Liver (tissue), 3 donors: Measurements from ENCODE around the gene RAD51B.

Experiments used
- EGR1 ChIP-seq, 2 donors: IDR thresholded peaks; 2 replicates each; pipeline ENCODE4 v1.6.1; 2016 to 2018; ENCODE audit warnings: antibody characterized with exemption in 2 of 2, low read depth in 2 of 2
- FOXA1 ChIP-seq: IDR thresholded peaks from 2 replicates; pipeline ENCODE4 v1.6.1; 2016; ENCODE audit warnings: antibody characterized with exemption
- FOXA2 ChIP-seq: IDR thresholded peaks from 2 replicates; pipeline ENCODE4 v1.6.1; 2016; ENCODE audit warnings: antibody characterized with exemption
- GABPA ChIP-seq, 2 donors: IDR thresholded peaks in 1 of 2; conservative IDR thresholded peaks in 1 of 2; 2 replicates each; pipeline ENCODE4 v1.6.1; 2016; ENCODE audit warnings: antibody characterized with exemption in 2 of 2, mild to moderate bottlenecking in 1 of 2, moderate library complexity in 1 of 2
- HNF4G ChIP-seq: IDR thresholded peaks from 2 replicates; pipeline ENCODE4 v1.6.1; 2016; ENCODE audit warnings: antibody characterized with exemption
- JUND ChIP-seq, 2 donors: IDR thresholded peaks; 2 replicates each; pipeline ENCODE4 v1.6.1; 2016; ENCODE audit warnings: antibody characterized with exemption in 2 of 2
- RAD21 ChIP-seq, 2 donors: IDR thresholded peaks; 2 replicates each; pipeline ENCODE4 v1.6.1; 2016; ENCODE audit warnings: antibody characterized with exemption in 2 of 2, mild to moderate bottlenecking in 2 of 2
- SP1 ChIP-seq: IDR thresholded peaks from 2 replicates; pipeline ENCODE4 v1.6.1; 2018; ENCODE audit warnings: antibody characterized with exemption, mild to moderate bottlenecking
- TAF1 ChIP-seq: conservative IDR thresholded peaks from 2 replicates; pipeline ENCODE4 v1.6.1; 2016; ENCODE audit warnings: antibody characterized with exemption, mild to moderate bottlenecking
- YY1 ChIP-seq: IDR thresholded peaks from 2 replicates; pipeline ENCODE4 v1.6.1; 2016; ENCODE audit warnings: antibody characterized with exemption, mild to moderate bottlenecking
- TF ChIP-seq, protein P1 (sequence below): IDR thresholded peaks from 2 replicates; pipeline ENCODE4 v1.6.1; 2016; ENCODE audit warnings: antibody characterized with exemption, mild to moderate bottlenecking
- TF ChIP-seq, protein P2 (sequence below): IDR thresholded peaks from 2 replicates; pipeline ENCODE4 v1.6.1; 2016; ENCODE audit warnings: antibody characterized with exemption
- TF ChIP-seq, protein P3 (sequence below): fragments of 150-350 bp; IDR thresholded peaks from 2 replicates; pipeline ENCODE4 v1.5.1; 2017; ENCODE audit warnings: improper control_type of control experiment, low read depth, low read length; ENCODE audit not compliant: missing input control
- TF ChIP-seq, protein P4 (sequence below): IDR thresholded peaks from 2 replicates; pipeline ENCODE4 v1.6.1; 2016; ENCODE audit warnings: antibody characterized with exemption
- donor health status: healthy.
- donor health status: healthy.

DNA sequence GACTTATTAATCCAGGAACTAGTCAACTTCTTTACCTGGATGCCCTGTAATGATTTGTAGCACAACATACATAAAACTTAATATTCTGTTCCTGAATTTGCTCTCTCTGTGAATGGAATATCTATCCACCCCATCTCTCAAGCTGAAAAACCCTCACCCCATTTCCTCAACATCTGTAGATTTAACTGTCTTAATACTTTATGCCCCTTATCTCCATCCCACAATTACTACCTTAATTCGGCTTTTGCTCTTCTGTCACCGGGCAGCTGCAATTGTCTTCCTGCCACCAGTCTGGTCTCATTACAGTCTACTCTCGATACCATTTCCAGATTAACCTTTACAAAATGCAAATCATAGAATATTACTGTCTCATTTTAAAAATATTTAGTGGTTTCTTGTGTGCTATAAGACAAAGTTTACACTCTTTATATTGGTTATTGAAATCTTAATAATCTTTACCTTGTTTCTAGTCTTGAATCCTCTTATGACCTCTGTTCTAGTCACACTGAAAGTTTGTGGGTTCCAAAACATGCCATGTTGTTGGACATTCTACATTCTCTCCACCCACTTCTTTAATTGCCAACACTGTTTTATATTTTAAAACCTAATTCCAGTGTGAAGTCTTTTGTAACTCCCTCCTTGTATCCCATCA, 347.3 kb downstream of the RAD51B start:
- no peak for TF ChIP-seq RAD21 (IDR thresholded peaks at IDR 0.05)
- TF ChIP-seq, protein P1, sequence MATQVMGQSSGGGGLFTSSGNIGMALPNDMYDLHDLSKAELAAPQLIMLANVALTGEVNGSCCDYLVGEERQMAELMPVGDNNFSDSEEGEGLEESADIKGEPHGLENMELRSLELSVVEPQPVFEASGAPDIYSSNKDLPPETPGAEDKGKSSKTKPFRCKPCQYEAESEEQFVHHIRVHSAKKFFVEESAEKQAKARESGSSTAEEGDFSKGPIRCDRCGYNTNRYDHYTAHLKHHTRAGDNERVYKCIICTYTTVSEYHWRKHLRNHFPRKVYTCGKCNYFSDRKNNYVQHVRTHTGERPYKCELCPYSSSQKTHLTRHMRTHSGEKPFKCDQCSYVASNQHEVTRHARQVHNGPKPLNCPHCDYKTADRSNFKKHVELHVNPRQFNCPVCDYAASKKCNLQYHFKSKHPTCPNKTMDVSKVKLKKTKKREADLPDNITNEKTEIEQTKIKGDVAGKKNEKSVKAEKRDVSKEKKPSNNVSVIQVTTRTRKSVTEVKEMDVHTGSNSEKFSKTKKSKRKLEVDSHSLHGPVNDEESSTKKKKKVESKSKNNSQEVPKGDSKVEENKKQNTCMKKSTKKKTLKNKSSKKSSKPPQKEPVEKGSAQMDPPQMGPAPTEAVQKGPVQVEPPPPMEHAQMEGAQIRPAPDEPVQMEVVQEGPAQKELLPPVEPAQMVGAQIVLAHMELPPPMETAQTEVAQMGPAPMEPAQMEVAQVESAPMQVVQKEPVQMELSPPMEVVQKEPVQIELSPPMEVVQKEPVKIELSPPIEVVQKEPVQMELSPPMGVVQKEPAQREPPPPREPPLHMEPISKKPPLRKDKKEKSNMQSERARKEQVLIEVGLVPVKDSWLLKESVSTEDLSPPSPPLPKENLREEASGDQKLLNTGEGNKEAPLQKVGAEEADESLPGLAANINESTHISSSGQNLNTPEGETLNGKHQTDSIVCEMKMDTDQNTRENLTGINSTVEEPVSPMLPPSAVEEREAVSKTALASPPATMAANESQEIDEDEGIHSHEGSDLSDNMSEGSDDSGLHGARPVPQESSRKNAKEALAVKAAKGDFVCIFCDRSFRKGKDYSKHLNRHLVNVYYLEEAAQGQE, result no peak
- TF ChIP-seq, protein P2, sequence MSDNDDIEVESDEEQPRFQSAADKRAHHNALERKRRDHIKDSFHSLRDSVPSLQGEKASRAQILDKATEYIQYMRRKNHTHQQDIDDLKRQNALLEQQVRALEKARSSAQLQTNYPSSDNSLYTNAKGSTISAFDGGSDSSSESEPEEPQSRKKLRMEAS, result no peak
- TF ChIP-seq GABPA (IDR thresholded peaks at IDR 0.05 in 1 of 2, conservative IDR thresholded peaks at IDR 0.05 in 1 of 2), result no peak
- TF ChIP-seq, protein P3, sequence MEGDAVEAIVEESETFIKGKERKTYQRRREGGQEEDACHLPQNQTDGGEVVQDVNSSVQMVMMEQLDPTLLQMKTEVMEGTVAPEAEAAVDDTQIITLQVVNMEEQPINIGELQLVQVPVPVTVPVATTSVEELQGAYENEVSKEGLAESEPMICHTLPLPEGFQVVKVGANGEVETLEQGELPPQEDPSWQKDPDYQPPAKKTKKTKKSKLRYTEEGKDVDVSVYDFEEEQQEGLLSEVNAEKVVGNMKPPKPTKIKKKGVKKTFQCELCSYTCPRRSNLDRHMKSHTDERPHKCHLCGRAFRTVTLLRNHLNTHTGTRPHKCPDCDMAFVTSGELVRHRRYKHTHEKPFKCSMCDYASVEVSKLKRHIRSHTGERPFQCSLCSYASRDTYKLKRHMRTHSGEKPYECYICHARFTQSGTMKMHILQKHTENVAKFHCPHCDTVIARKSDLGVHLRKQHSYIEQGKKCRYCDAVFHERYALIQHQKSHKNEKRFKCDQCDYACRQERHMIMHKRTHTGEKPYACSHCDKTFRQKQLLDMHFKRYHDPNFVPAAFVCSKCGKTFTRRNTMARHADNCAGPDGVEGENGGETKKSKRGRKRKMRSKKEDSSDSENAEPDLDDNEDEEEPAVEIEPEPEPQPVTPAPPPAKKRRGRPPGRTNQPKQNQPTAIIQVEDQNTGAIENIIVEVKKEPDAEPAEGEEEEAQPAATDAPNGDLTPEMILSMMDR, result no peak
- no peak for TF ChIP-seq TAF1
- TF ChIP-seq, protein P4, sequence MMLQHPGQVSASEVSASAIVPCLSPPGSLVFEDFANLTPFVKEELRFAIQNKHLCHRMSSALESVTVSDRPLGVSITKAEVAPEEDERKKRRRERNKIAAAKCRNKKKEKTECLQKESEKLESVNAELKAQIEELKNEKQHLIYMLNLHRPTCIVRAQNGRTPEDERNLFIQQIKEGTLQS, result no peak
- no peak for TF ChIP-seq JUND (IDR thresholded peaks at IDR 0.05)
- TF ChIP-seq YY1, result no peak
- TF ChIP-seq HNF4G, result no peak
- no peak for TF ChIP-seq FOXA2
- no peak for TF ChIP-seq FOXA1
- TF ChIP-seq EGR1 (IDR thresholded peaks at IDR 0.05; ENCODE audit: low read depth in 2 of 2), result no peak
- no peak for TF ChIP-seq SP1
